GM23248 (cell line): Measurements from ENCODE around the gene MAML2.

Experiments
- EZH2 ChIP-seq: fragments of 200-600 bp; sonication (generic); IDR thresholded peaks from 2 replicates; pipeline ENCODE4 v1.6.1; 2018; ENCODE audit warnings: antibody characterized with exemption, mild to moderate bottlenecking; ENCODE audit not compliant: insufficient read depth, poor library complexity, severe bottlenecking
- EZH2phosphoT487 ChIP-seq: fragments of 200-600 bp; sonication (generic); IDR thresholded peaks from 2 replicates; pipeline ENCODE4 v1.6.1; 2018; ENCODE audit warnings: antibody characterized with exemption, moderate library complexity, mild to moderate bottlenecking, low read depth; ENCODE audit not compliant: insufficient read depth

DNA sequence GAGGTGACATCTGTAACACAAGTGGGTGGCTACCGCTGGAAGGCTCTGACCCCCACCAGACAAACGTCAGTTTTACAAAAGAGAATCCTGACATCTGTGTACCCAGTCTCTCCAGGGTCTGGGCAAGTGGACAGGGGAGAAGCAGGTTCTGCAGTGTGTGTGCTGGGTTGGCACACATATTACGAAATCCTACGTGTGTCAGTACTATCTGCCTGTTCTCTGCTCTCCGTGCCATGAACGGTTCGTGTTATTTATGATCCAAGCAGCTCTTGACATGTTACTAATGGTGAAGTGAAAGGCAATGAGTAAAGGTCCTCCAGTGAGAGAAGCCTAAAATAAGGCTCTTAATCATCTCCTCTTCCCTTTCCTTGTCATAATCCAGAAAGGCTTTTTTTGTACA is 217.6 kb downstream of the MAML2 start:
- no peak for TF ChIP-seq EZH2
- TF ChIP-seq EZH2phosphoT487 = no peak
